Measurements from ENCODE around the gene PDZD2.

The PDZD2 gene

GRCh38 chr5:32144378-32145207, 505.7 kb downstream of the PDZD2 start:
- Histone ChIP-seq H4K12ac (ENCODE audit: low read depth, low read length) (no peak overlapping the region), H3K9me3 (ENCODE audit: insufficient read depth, low read depth, low read length) (no peaks in the 10 kb centered on the region), H2BK120ac (ENCODE audit: insufficient read depth, low read length, poor library complexity) (no peak overlapping the region), H2BK12ac (ENCODE audit: low read length) (no peak overlapping the region), H3K18ac (ENCODE audit: low read length) (no peak overlapping the region), H3K4me2 (ENCODE audit: low read length) (no peak overlapping the region), H4K91ac (ENCODE audit: low read depth, low read length) (no peak overlapping the region), H3K4me1 (ENCODE audit: control insufficient read depth in 1 of 2, insufficient read depth in 2 of 2, low read length in 2 of 2) (no peaks in the 10 kb centered on the region), H3K36me3 (ENCODE audit: control insufficient read depth in 1 of 2, insufficient read depth in 2 of 2, low read length in 2 of 2) (peaks cover 2 to 7% of the 10 kb centered on the region in 2 experiments), H3K27me3 (ENCODE audit: insufficient read depth, low read length) (no peaks in the 10 kb centered on the region), H2AFZ (ENCODE audit: insufficient read depth, low read length, poor library complexity) (no peak overlapping the region), H2AK5ac (ENCODE audit: low read length) (no peak overlapping the region), H3K27ac (ENCODE audit: low read depth, low read length) (no peak overlapping the region), H3K79me1 (ENCODE audit: low read length) (no peaks in the 10 kb centered on the region), H3K4ac (ENCODE audit: low read depth, low read length) (peak overlapping the region; percentile 26), H3K4me3 (ENCODE audit: low read depth, low read length) (no peak overlapping the region), H2BK5ac (ENCODE audit: low read depth, low read length, poor library complexity) (no peak overlapping the region), H3K79me2 (ENCODE audit: control insufficient read depth, insufficient read depth, low read length, poor library complexity) (peaks cover 11% of the 10 kb centered on the region), H4K8ac (ENCODE audit: low read depth, low read length) (no peak overlapping the region), H3K14ac (ENCODE audit: low read length) (no peak overlapping the region), H3K23ac (ENCODE audit: low read length) (peak overlapping the region; percentile 41), H3K9ac (ENCODE audit: low read length) (no peak overlapping the region)
- WGBS (ENCODE audit: extremely low coverage, insufficient coverage, insufficient read length), result no CpG with 5 or more reads among the region's 5 CpGs
- DNase-seq, result peak in 1 of 2 donors; percentile 22

GRCh38 chr5:32145378-32145777, 506.4 kb downstream of the PDZD2 start:
- H4K91ac ChIP-seq (ENCODE audit: low read depth, low read length), result no peak overlapping the region
- H2BK120ac ChIP-seq (ENCODE audit: insufficient read depth, low read length, poor library complexity), result no peak overlapping the region
- H3K36me3 ChIP-seq (ENCODE audit: control insufficient read depth in 1 of 2, insufficient read depth in 2 of 2, low read length in 2 of 2), result peaks cover 2 to 6% of the 10 kb centered on the region in 2 experiments
- H3K9me3 ChIP-seq (ENCODE audit: insufficient read depth, low read depth, low read length), result no peaks in the 10 kb centered on the region
- no peak overlapping the region for H3K4me3 ChIP-seq (ENCODE audit: low read depth, low read length)
- H4K8ac ChIP-seq (ENCODE audit: low read depth, low read length), result no peak overlapping the region
- peak overlapping the region; percentile 92 for H3K4ac ChIP-seq (ENCODE audit: low read depth, low read length)
- H3K27me3 ChIP-seq (ENCODE audit: insufficient read depth, low read length), result no peaks in the 10 kb centered on the region
- H3K14ac ChIP-seq (ENCODE audit: low read length), result no peak overlapping the region
- H3K9ac ChIP-seq (ENCODE audit: low read length), result no peak overlapping the region
- H3K79me2 ChIP-seq (ENCODE audit: control insufficient read depth, insufficient read depth, low read length, poor library complexity), result peaks cover 11% of the 10 kb centered on the region
- H2BK12ac ChIP-seq (ENCODE audit: low read length), result no peak overlapping the region
- no peak overlapping the region for H3K4me2 ChIP-seq (ENCODE audit: low read length)
- WGBS (ENCODE audit: extremely low coverage, insufficient coverage, insufficient read length), result no CpG with 5 or more reads among the region's 2 CpGs
- H3K18ac ChIP-seq (ENCODE audit: low read length), result no peak overlapping the region
- no peak overlapping the region for H2BK5ac ChIP-seq (ENCODE audit: low read depth, low read length, poor library complexity)
- no peak overlapping the region for H2AFZ ChIP-seq (ENCODE audit: insufficient read depth, low read length, poor library complexity)
- no peak for DNase-seq
- H3K27ac ChIP-seq (ENCODE audit: low read depth, low read length), result no peak overlapping the region
- H4K12ac ChIP-seq (ENCODE audit: low read depth, low read length), result no peak overlapping the region
- no peaks in the 10 kb centered on the region for H3K79me1 ChIP-seq (ENCODE audit: low read length)
- H3K23ac ChIP-seq (ENCODE audit: low read length), result no peak overlapping the region
- H3K4me1 ChIP-seq (ENCODE audit: control insufficient read depth in 1 of 2, insufficient read depth in 2 of 2, low read length in 2 of 2), result no peaks in the 10 kb centered on the region
- H2AK5ac ChIP-seq (ENCODE audit: low read length), result no peak overlapping the region

- Histone ChIP-seq H3K4me2 (ENCODE audit: low read length) (no peak overlapping the region), H3K4me1 (ENCODE audit: control insufficient read depth in 1 of 2, insufficient read depth in 2 of 2, low read length in 2 of 2) (no peaks in the 10 kb centered on the region), H3K36me3 (ENCODE audit: control insufficient read depth in 1 of 2, insufficient read depth in 2 of 2, low read length in 2 of 2) (peaks cover 0 to 1% of the 10 kb centered on the region in 2 experiments), H3K27me3 (ENCODE audit: insufficient read depth, low read length) (no peaks in the 10 kb centered on the region), H3K23ac (ENCODE audit: low read length) (no peak overlapping the region), H3K4ac (ENCODE audit: low read depth, low read length) (no peak overlapping the region), H2AK5ac (ENCODE audit: low read length) (no peak overlapping the region), H2AFZ (ENCODE audit: insufficient read depth, low read length, poor library complexity) (no peak overlapping the region), H2BK5ac (ENCODE audit: low read depth, low read length, poor library complexity) (no peak overlapping the region), H3K14ac (ENCODE audit: low read length) (no peak overlapping the region), H4K12ac (ENCODE audit: low read depth, low read length) (no peak overlapping the region), H3K9me3 (ENCODE audit: insufficient read depth, low read depth, low read length) (no peaks in the 10 kb centered on the region), H3K9ac (ENCODE audit: low read length) (no peak overlapping the region), H4K8ac (ENCODE audit: low read depth, low read length) (no peak overlapping the region), H3K18ac (ENCODE audit: low read length) (no peak overlapping the region), H3K4me3 (ENCODE audit: low read depth, low read length) (no peak overlapping the region), H4K91ac (ENCODE audit: low read depth, low read length) (no peak overlapping the region), H3K79me2 (ENCODE audit: control insufficient read depth, insufficient read depth, low read length, poor library complexity) (peaks cover 13% of the 10 kb centered on the region), H2BK120ac (ENCODE audit: insufficient read depth, low read length, poor library complexity) (no peak overlapping the region), H3K27ac (ENCODE audit: low read depth, low read length) (no peak overlapping the region), H2BK12ac (ENCODE audit: low read length) (no peak overlapping the region), H3K79me1 (ENCODE audit: low read length) (no peaks in the 10 kb centered on the region)
- no CpG with 5 or more reads among the region's 3 CpGs for WGBS (ENCODE audit: extremely low coverage, insufficient coverage, insufficient read length)
- peak in 1 of 2 donors; percentile 27 for DNase-seq
Measured at GRCh38 chr5:32147236-32147635, 508.3 kb downstream of the PDZD2 start.

GRCh38 chr5:32147959-32148358, 509.0 kb downstream of the PDZD2 start:
- H3K79me1 ChIP-seq (ENCODE audit: low read length), result no peaks in the 10 kb centered on the region
- H4K91ac ChIP-seq (ENCODE audit: low read depth, low read length), result no peak overlapping the region
- no peak overlapping the region for H4K12ac ChIP-seq (ENCODE audit: low read depth, low read length)
- no peak overlapping the region for H2BK120ac ChIP-seq (ENCODE audit: insufficient read depth, low read length, poor library complexity)
- H2AFZ ChIP-seq (ENCODE audit: insufficient read depth, low read length, poor library complexity), result no peak overlapping the region
- H3K27ac ChIP-seq (ENCODE audit: low read depth, low read length), result no peak overlapping the region
- H2BK5ac ChIP-seq (ENCODE audit: low read depth, low read length, poor library complexity), result no peak overlapping the region
- WGBS (ENCODE audit: extremely low coverage, insufficient coverage, insufficient read length), result no CpG with 5 or more reads among the region's 4 CpGs
- H3K18ac ChIP-seq (ENCODE audit: low read length), result no peak overlapping the region
- no peak overlapping the region for H3K23ac ChIP-seq (ENCODE audit: low read length)
- H2AK5ac ChIP-seq (ENCODE audit: low read length), result no peak overlapping the region
- no peaks in the 10 kb centered on the region for H3K4me1 ChIP-seq (ENCODE audit: control insufficient read depth in 1 of 2, insufficient read depth in 2 of 2, low read length in 2 of 2)
- H3K36me3 ChIP-seq (ENCODE audit: control insufficient read depth in 1 of 2, insufficient read depth in 2 of 2, low read length in 2 of 2), result peaks cover 0 to 5% of the 10 kb centered on the region in 2 experiments
- no peak overlapping the region for H4K8ac ChIP-seq (ENCODE audit: low read depth, low read length)
- H3K9me3 ChIP-seq (ENCODE audit: insufficient read depth, low read depth, low read length), result no peaks in the 10 kb centered on the region
- peak overlapping the region; percentile 89 for H3K4ac ChIP-seq (ENCODE audit: low read depth, low read length)
- H3K27me3 ChIP-seq (ENCODE audit: insufficient read depth, low read length), result no peaks in the 10 kb centered on the region
- peaks cover 13% of the 10 kb centered on the region for H3K79me2 ChIP-seq (ENCODE audit: control insufficient read depth, insufficient read depth, low read length, poor library complexity)
- no peak overlapping the region for H3K14ac ChIP-seq (ENCODE audit: low read length)
- DNase-seq, result no peak
- no peak overlapping the region for H3K4me2 ChIP-seq (ENCODE audit: low read length)
- H2BK12ac ChIP-seq (ENCODE audit: low read length), result no peak overlapping the region
- no peak overlapping the region for H3K9ac ChIP-seq (ENCODE audit: low read length)
- H3K4me3 ChIP-seq (ENCODE audit: low read depth, low read length), result no peak overlapping the region
